DOHH2 (cell line): Measurements from ENCODE around the gene TRAF3.

Source experiments
- H3F3A ChIP-seq: fragments of 200-600 bp; sonication (generic), shearing (Covaris generic); 2 replicates; pipeline ENCODE4 v1.6.0; 2016; ENCODE audit warnings: antibody characterized with exemption, mild to moderate bottlenecking; ENCODE audit not compliant: control insufficient read depth, insufficient read depth
- H3K27ac ChIP-seq: fragments of 200-600 bp; sonication (generic); 2 replicates; pipeline ENCODE4 v1.5.1; 2014; ENCODE audit warnings: low read depth, mild to moderate bottlenecking, low read length, moderate library complexity
- H3K27me3 ChIP-seq: fragments of 200-600 bp; sonication (generic); 2 replicates; pipeline ENCODE4 v1.6.1; 2014; ENCODE audit warnings: mild to moderate bottlenecking, low read length, mixed read lengths; ENCODE audit not compliant: control insufficient read depth
- H3K36me3 ChIP-seq: fragments of 200-600 bp; sonication (generic); 2 replicates; pipeline ENCODE4 v1.6.1; 2014; ENCODE audit warnings: mild to moderate bottlenecking, low read length, moderate library complexity, mixed read lengths; ENCODE audit not compliant: control insufficient read depth
- H3K4me1 ChIP-seq: fragments of 200-600 bp; sonication (generic); 2 replicates; pipeline ENCODE4 v1.6.1; 2014; ENCODE audit warnings: mild to moderate bottlenecking, low read length, mixed read lengths; ENCODE audit not compliant: control insufficient read depth
- H3K4me2 ChIP-seq: fragments of 200-600 bp; sonication (generic); 2 replicates; pipeline ENCODE4 v1.6.0; 2014; ENCODE audit warnings: mild to moderate bottlenecking, low read length, moderate library complexity
- H3K4me3 ChIP-seq: fragments of 200-600 bp; sonication (generic); 2 replicates; pipeline ENCODE4 v1.5.1; 2014; ENCODE audit warnings: mild to moderate bottlenecking, low read length, mixed read lengths
- H3K79me2 ChIP-seq: fragments of 200-600 bp; sonication (generic); 2 replicates; pipeline ENCODE4 v1.6.1; 2014; ENCODE audit warnings: mild to moderate bottlenecking, low read length, mixed read lengths; ENCODE audit not compliant: control insufficient read depth
- H3K9me2 ChIP-seq: fragments of 200-600 bp; sonication (generic); replicated peaks from 2 replicates; pipeline ENCODE4 v1.6.1; 2014; ENCODE audit warnings: mild to moderate bottlenecking, low read length, mixed read lengths; ENCODE audit not compliant: control insufficient read depth
- H3K9me3 ChIP-seq: fragments of 200-600 bp; sonication (generic); 2 replicates; pipeline ENCODE4 v1.6.1; 2014; ENCODE audit warnings: antibody characterized with exemption, low read length, mixed read lengths; ENCODE audit not compliant: control insufficient read depth, insufficient read depth
- H4K20me1 ChIP-seq: fragments of 200-600 bp; sonication (generic); 2 replicates; pipeline ENCODE4 v1.6.0; 2014; ENCODE audit warnings: low read depth, mild to moderate bottlenecking, antibody characterized with exemption, low read length, moderate library complexity; ENCODE audit not compliant: control insufficient read depth, insufficient read depth
- CTCF ChIP-seq: fragments of 200-600 bp; sonication (generic); IDR thresholded peaks from one replicate; pipeline ENCODE4 v1.5.1; 2014; ENCODE audit warnings: antibody characterized with exemption, mild to moderate bottlenecking, low read depth, low read length; ENCODE audit not compliant: poor library complexity, severe bottlenecking
- EZH2phosphoT487 ChIP-seq: fragments of 200-600 bp; sonication (generic); IDR thresholded peaks from 2 replicates; pipeline ENCODE4 v1.6.1; 2017; ENCODE audit warnings: borderline replicate concordance, mild to moderate bottlenecking, antibody characterized with exemption, low read length, moderate library complexity, mixed read lengths

Gene TRAF3

GRCh38 chr14:102889615-102890014 is 112.4 kb downstream of the TRAF3 start:
- no peaks in the 10 kb centered on the region for H4K20me1 ChIP-seq
- H3K79me2 ChIP-seq = no peaks in the 10 kb centered on the region
- H3K4me2 ChIP-seq = no peak overlapping the region
- H3F3A ChIP-seq = no peaks in the 10 kb centered on the region
- H3K27ac ChIP-seq = no peak overlapping the region
- H3K4me1 ChIP-seq = no peaks in the 10 kb centered on the region
- no peaks in the 10 kb centered on the region for H3K27me3 ChIP-seq
- H3K9me2 ChIP-seq = no peaks in the 10 kb centered on the region
- no peaks in the 10 kb centered on the region for H3K9me3 ChIP-seq
- H3K36me3 ChIP-seq = peaks cover 11% of the 10 kb centered on the region; the same call in 1 of the 2 replicates
- TF ChIP-seq EZH2phosphoT487 (no peak), CTCF (no peak)
- no peak overlapping the region for H3K4me3 ChIP-seq

- H3K4me2 ChIP-seq = no peak overlapping the region
- no peak overlapping the region for H3K4me3 ChIP-seq
- TF ChIP-seq EZH2phosphoT487 (no peak), CTCF (no peak)
- no peaks in the 10 kb centered on the region for H3F3A ChIP-seq
- H4K20me1 ChIP-seq = no peaks in the 10 kb centered on the region
- H3K27ac ChIP-seq = no peak overlapping the region
- H3K9me2 ChIP-seq = no peaks in the 10 kb centered on the region
- peaks cover 12% of the 10 kb centered on the region; the same call in 1 of the 2 replicates for H3K36me3 ChIP-seq
- H3K4me1 ChIP-seq = no peaks in the 10 kb centered on the region
- H3K79me2 ChIP-seq = no peaks in the 10 kb centered on the region
- no peaks in the 10 kb centered on the region for H3K9me3 ChIP-seq
- H3K27me3 ChIP-seq = no peaks in the 10 kb centered on the region
These were observed 113.9 kb downstream of the TRAF3 start for GRCh38 chr14:102891111-102891510.

- H3K4me2 ChIP-seq = no peak overlapping the region
- no peaks in the 10 kb centered on the region for H3K4me1 ChIP-seq
- TF ChIP-seq EZH2phosphoT487 (no peak), CTCF (no peak)
- no peaks in the 10 kb centered on the region for H3K27me3 ChIP-seq
- no peaks in the 10 kb centered on the region for H3F3A ChIP-seq
- peaks cover 12% of the 10 kb centered on the region; the same call in 1 of the 2 replicates for H3K36me3 ChIP-seq
- H3K4me3 ChIP-seq = no peak overlapping the region
- no peaks in the 10 kb centered on the region for H3K9me3 ChIP-seq
- no peaks in the 10 kb centered on the region for H3K79me2 ChIP-seq
- H4K20me1 ChIP-seq = no peaks in the 10 kb centered on the region
- H3K9me2 ChIP-seq = no peaks in the 10 kb centered on the region
- H3K27ac ChIP-seq = no peak overlapping the region
These were observed 114.3 kb downstream of the TRAF3 start for GRCh38 chr14:102891556-102891955.

GRCh38 chr14:102892651-102893050 is 115.4 kb downstream of the TRAF3 start:
- no peaks in the 10 kb centered on the region for H3K4me1 ChIP-seq
- no peaks in the 10 kb centered on the region for H3K9me3 ChIP-seq
- no peaks in the 10 kb centered on the region for H3K27me3 ChIP-seq
- H3K27ac ChIP-seq = no peak overlapping the region
- H3K4me3 ChIP-seq = no peak overlapping the region
- H3K36me3 ChIP-seq = peaks cover 12% of the 10 kb centered on the region; the same call in 1 of the 2 replicates
- TF ChIP-seq EZH2phosphoT487 = no peak
- no peak for TF ChIP-seq CTCF
- H4K20me1 ChIP-seq = no peaks in the 10 kb centered on the region
- no peak overlapping the region for H3K4me2 ChIP-seq
- H3K9me2 ChIP-seq = no peaks in the 10 kb centered on the region
- no peaks in the 10 kb centered on the region for H3K79me2 ChIP-seq
- no peaks in the 10 kb centered on the region for H3F3A ChIP-seq
